ENCODE data around the gene LCT. TPM values are rescaled to one million over a fixed set of nuclear protein-coding genes. Genes with fewer than 3 reads are reported as not detected.

LCT gene
- total and polyA plus RNA-seq, 2 of the 13 experiments (the other 11 are each of a cell fraction or from before 2014, with no cell fraction given), result not detected

DNA sequence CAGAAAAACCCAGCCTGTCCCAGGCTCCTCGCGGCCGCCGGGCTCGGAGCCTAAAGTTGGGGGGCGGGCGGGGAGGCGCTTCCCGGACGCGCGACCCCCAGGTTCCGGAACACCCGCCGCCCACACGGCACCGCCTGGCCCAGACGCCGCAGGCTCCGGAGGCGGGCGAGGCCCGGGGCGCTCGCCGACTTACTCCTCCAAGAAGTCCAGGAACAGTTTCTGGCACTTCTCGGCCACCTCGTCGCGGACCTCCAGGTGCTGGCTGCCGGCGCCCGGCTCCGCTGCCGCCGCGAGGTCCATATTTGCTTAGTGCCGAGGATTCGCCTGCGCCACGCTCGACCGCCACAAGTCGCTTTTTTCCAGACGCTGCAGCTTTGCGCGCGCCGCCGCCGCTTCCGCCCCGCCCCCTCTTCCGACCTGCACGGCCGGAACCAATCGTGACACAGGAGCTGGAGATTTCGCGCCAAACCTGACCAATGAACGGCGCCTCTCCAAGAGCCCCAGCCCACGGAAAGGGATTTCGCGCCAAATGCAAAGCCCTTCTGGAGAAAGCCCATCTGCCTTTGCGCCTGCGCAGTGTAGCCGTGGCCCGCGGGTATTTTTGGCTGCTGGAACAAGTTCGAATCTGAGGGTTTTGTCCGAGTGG, 39.2 kb upstream of the LCT start, which contains the start of gene MCM6 (continued):
- TF ChIP-seq CENPBD1 (CRISPR knock-in tag; IDR thresholded peaks at IDR 0.05; ENCODE audit: borderline replicate concordance, low read depth) (no peak; the same call in 1 of the 2 replicates), ZNF335 (CRISPR knock-in tag; IDR thresholded peaks at IDR 0.05) (no peak), KDM5A (IDR thresholded peaks at IDR 0.05; ENCODE audit: borderline replicate concordance, low read length) (no peak), ZNF33A (CRISPR knock-in tag; IDR thresholded peaks at IDR 0.05; ENCODE audit: borderline replicate concordance) (no peak), TAF15 (IDR thresholded peaks at IDR 0.05; ENCODE audit: low read depth, low read length, poor library complexity, severe bottlenecking) (no peak), ZBTB26 (CRISPR knock-in tag; IDR thresholded peaks at IDR 0.05; ENCODE audit: borderline replicate concordance) (no peak; the same call in 1 of the 2 replicates), ZNF775 (CRISPR knock-in tag; IDR thresholded peaks at IDR 0.05; ENCODE audit: borderline replicate concordance) (no peak), ZBTB21 (CRISPR knock-in tag; IDR thresholded peaks at IDR 0.05) (no peak), ZNF546 (CRISPR knock-in tag; conservative IDR thresholded peaks at IDR 0.05) (no peak; the same call in 1 of the 2 replicates), FOXA1 (IDR thresholded peaks at IDR 0.05) (no peak), FOXA1 (CRISPR knock-in tag; IDR thresholded peaks at IDR 0.05) (peak; percentile 60), ZKSCAN8 (CRISPR knock-in tag; IDR thresholded peaks at IDR 0.05; ENCODE audit: borderline replicate concordance) (no peak), HOXD1 (CRISPR knock-in tag; IDR thresholded peaks at IDR 0.05) (0 out of 2 replicates have a peak, but pooled peaks have one; percentile 53), POGK (CRISPR knock-in tag; conservative IDR thresholded peaks at IDR 0.05) (peak; percentile 90)
- TF ChIP-seq, protein P1, sequence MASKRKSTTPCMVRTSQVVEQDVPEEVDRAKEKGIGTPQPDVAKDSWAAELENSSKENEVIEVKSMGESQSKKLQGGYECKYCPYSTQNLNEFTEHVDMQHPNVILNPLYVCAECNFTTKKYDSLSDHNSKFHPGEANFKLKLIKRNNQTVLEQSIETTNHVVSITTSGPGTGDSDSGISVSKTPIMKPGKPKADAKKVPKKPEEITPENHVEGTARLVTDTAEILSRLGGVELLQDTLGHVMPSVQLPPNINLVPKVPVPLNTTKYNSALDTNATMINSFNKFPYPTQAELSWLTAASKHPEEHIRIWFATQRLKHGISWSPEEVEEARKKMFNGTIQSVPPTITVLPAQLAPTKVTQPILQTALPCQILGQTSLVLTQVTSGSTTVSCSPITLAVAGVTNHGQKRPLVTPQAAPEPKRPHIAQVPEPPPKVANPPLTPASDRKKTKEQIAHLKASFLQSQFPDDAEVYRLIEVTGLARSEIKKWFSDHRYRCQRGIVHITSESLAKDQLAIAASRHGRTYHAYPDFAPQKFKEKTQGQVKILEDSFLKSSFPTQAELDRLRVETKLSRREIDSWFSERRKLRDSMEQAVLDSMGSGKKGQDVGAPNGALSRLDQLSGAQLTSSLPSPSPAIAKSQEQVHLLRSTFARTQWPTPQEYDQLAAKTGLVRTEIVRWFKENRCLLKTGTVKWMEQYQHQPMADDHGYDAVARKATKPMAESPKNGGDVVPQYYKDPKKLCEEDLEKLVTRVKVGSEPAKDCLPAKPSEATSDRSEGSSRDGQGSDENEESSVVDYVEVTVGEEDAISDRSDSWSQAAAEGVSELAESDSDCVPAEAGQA (IDR thresholded peaks at IDR 0.05; ENCODE audit: low read depth), result no peak
- TF ChIP-seq, protein P1 (CRISPR knock-in tag; IDR thresholded peaks at IDR 0.05; ENCODE audit: borderline replicate concordance), result 0 out of 2 replicates have a peak, but pooled peaks have one; percentile 47
- TF ChIP-seq, protein P2, sequence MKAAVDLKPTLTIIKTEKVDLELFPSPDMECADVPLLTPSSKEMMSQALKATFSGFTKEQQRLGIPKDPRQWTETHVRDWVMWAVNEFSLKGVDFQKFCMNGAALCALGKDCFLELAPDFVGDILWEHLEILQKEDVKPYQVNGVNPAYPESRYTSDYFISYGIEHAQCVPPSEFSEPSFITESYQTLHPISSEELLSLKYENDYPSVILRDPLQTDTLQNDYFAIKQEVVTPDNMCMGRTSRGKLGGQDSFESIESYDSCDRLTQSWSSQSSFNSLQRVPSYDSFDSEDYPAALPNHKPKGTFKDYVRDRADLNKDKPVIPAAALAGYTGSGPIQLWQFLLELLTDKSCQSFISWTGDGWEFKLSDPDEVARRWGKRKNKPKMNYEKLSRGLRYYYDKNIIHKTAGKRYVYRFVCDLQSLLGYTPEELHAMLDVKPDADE (CRISPR knock-in tag; IDR thresholded peaks at IDR 0.05), result no peak
- TF ChIP-seq, protein P3, sequence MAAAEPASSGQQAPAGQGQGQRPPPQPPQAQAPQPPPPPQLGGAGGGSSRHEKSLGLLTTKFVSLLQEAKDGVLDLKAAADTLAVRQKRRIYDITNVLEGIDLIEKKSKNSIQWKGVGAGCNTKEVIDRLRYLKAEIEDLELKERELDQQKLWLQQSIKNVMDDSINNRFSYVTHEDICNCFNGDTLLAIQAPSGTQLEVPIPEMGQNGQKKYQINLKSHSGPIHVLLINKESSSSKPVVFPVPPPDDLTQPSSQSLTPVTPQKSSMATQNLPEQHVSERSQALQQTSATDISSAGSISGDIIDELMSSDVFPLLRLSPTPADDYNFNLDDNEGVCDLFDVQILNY (CRISPR knock-in tag; conservative IDR thresholded peaks at IDR 0.05), result peak; percentile 90

Data from HepG2 (cell line).